Neural cell (in vitro differentiated cells): ENCODE measurements around the gene LPP. TPM values are rescaled to one million over a fixed set of nuclear protein-coding genes. Genes with fewer than 3 reads are reported as not detected.

Experiments used
- H2AFZ ChIP-seq: fragments of 200-600, 300-800 bp; sonication (generic), shearing (Covaris generic); 2 replicates; pipeline ENCODE4 v1.6.0; 2014; ENCODE audit warnings: low read depth, mild to moderate bottlenecking, antibody characterized with exemption, low read length, moderate library complexity
- H3F3A ChIP-seq: fragments of 200-600 bp; shearing (Covaris generic); 2 replicates; pipeline ENCODE4 v1.6.1; 2016; ENCODE audit warnings: mild to moderate bottlenecking, moderate library complexity, mixed read lengths, antibody characterized with exemption, low read length; ENCODE audit not compliant: insufficient read depth, poor library complexity, severe bottlenecking
- H3K27ac ChIP-seq: fragments of 200-600, 300-800 bp; sonication (generic), shearing (Covaris generic); 2 replicates; pipeline ENCODE4 v1.5.1; 2014; ENCODE audit warnings: mild to moderate bottlenecking, low read length, moderate library complexity
- H3K27me3 ChIP-seq: fragments of 300-800, 200-600 bp; sonication (generic), shearing (Covaris generic); 2 replicates; pipeline ENCODE4 v1.6.0; 2014; ENCODE audit warnings: mild to moderate bottlenecking, low read depth, low read length, moderate library complexity; ENCODE audit not compliant: insufficient read depth
- H3K36me3 ChIP-seq: fragments of 300-800, 200-600 bp; sonication (generic), shearing (Covaris generic); 2 replicates; pipeline ENCODE4 v1.5.1; 2014; ENCODE audit warnings: mild to moderate bottlenecking, antibody characterized with exemption, low read length, moderate library complexity; ENCODE audit not compliant: insufficient read depth
- H3K4me2 ChIP-seq: fragments of 300-800, 200-600 bp; sonication (generic), shearing (Covaris generic); 2 replicates; pipeline ENCODE4 v1.6.0; 2014; ENCODE audit warnings: mild to moderate bottlenecking, low read length
- H3K4me3 ChIP-seq: fragments of 300-800, 200-600 bp; sonication (generic), shearing (Covaris generic); 2 replicates; pipeline ENCODE4 v1.5.1; 2014; ENCODE audit warnings: mild to moderate bottlenecking, low read length, moderate library complexity
- H3K79me2 ChIP-seq: fragments of 200-600 bp; shearing (Covaris generic); replicated peaks from 2 replicates; pipeline ENCODE4 v1.6.0; 2014; ENCODE audit warnings: mild to moderate bottlenecking, low read length, moderate library complexity; ENCODE audit not compliant: insufficient read depth
- H3K9ac ChIP-seq: fragments of 300-800, 200-600 bp; sonication (generic), shearing (Covaris generic); 2 replicates; pipeline ENCODE4 v1.6.1; 2016; ENCODE audit warnings: mild to moderate bottlenecking, low read length, mixed read lengths
- H3K9me2 ChIP-seq: fragments of 200-600 bp; shearing (Covaris generic); 2 replicates; pipeline ENCODE4 v1.6.1; 2016; ENCODE audit warnings: mild to moderate bottlenecking, low read length, mixed read lengths; ENCODE audit not compliant: insufficient read depth
- H3K9me3 ChIP-seq: fragments of 200-600, 300-800 bp; sonication (generic), shearing (Covaris generic); 2 replicates; pipeline ENCODE4 v1.6.1; 2016; ENCODE audit warnings: mild to moderate bottlenecking, mixed run types, low read length, moderate library complexity, mixed read lengths
- H4K20me1 ChIP-seq: fragments of 200-600 bp; shearing (Covaris generic); 2 replicates; pipeline ENCODE4 v1.6.1; 2016; ENCODE audit warnings: mild to moderate bottlenecking, mixed run types; ENCODE audit not compliant: insufficient read depth
- CTCF ChIP-seq: fragments of 450-650 bp; IDR thresholded peaks from 2 replicates; pipeline ENCODE4 v1.5.1; 2014; ENCODE audit warnings: antibody characterized with exemption, mild to moderate bottlenecking, moderate library complexity; ENCODE audit not compliant: poor library complexity, severe bottlenecking
- EP300 ChIP-seq: fragments of 450-650 bp; conservative IDR thresholded peaks from 2 replicates; pipeline ENCODE4 v1.6.1; 2014; ENCODE audit warnings: antibody characterized with exemption, mild to moderate bottlenecking, moderate library complexity; ENCODE audit not compliant: poor library complexity, severe bottlenecking
- EZH2 ChIP-seq: fragments of 200-600, 300-800 bp; shearing (Covaris generic), sonication (generic); IDR thresholded peaks from 2 replicates; pipeline ENCODE4 v1.6.1; 2014; ENCODE audit warnings: antibody characterized with exemption, low read length, borderline replicate concordance, mild to moderate bottlenecking; ENCODE audit not compliant: insufficient read depth, poor library complexity, severe bottlenecking
- MXI1 ChIP-seq: fragments of 450-650 bp; conservative IDR thresholded peaks from 2 replicates; pipeline ENCODE4 v1.6.1; 2014; ENCODE audit warnings: antibody characterized with exemption, mild to moderate bottlenecking; ENCODE audit not compliant: poor library complexity, severe bottlenecking
- POLR2AphosphoS5 ChIP-seq: IDR thresholded peaks from 2 replicates; pipeline ENCODE4 v1.6.1; 2012
- RAD21 ChIP-seq: fragments of 450-650 bp; conservative IDR thresholded peaks from 2 replicates; pipeline ENCODE4 v1.6.1; 2014; ENCODE audit warnings: antibody characterized with exemption, mild to moderate bottlenecking, moderate library complexity
- SMC3 ChIP-seq: fragments of 450-650 bp; conservative IDR thresholded peaks from 2 replicates; pipeline ENCODE4 v1.6.1; 2014; ENCODE audit warnings: antibody characterized with exemption, mild to moderate bottlenecking, moderate library complexity; ENCODE audit not compliant: poor library complexity
- TAF1 ChIP-seq: IDR thresholded peaks from 2 replicates; pipeline ENCODE4 v1.6.1; 2012; ENCODE audit warnings: low read depth
- polyA plus RNA-seq: library from polyadenylated mRNA; depleted of rRNA; stranded (reverse); fragments of >200 nt; gene quantifications from 2 replicates; pipeline ENCODE4 v1.2.3, GENCODE V29; 2014
- TF ChIP-seq, protein P1 (sequence below): IDR thresholded peaks from 2 replicates; pipeline ENCODE4 v1.6.1; 2012; ENCODE audit warnings: borderline replicate concordance

Gene LPP
- polyA plus RNA-seq, 1 donor from 2014 or later, result 3.0 TPM

- Histone ChIP-seq H3F3A (no peaks in the 10 kb centered on the region), H3K9ac (no peak overlapping the region), H3K4me3 (no peak overlapping the region), H4K20me1 (no peaks in the 10 kb centered on the region), H3K9me3 (no peaks in the 10 kb centered on the region), H3K27ac (no peak overlapping the region), H3K79me2 (peaks cover 17% of the 10 kb centered on the region), H3K4me2 (no peak overlapping the region), H3K36me3 (no peaks in the 10 kb centered on the region), H2AFZ (no peak overlapping the region), H3K9me2 (no peaks in the 10 kb centered on the region), H3K27me3 (no peaks in the 10 kb centered on the region)
- TF ChIP-seq TAF1 (no peak), MXI1 (no peak), RAD21 (no peak), EZH2 (no peak), SMC3 (no peak), CTCF (no peak), POLR2AphosphoS5 (no peak), EP300 (no peak)
- TF ChIP-seq, protein P1, sequence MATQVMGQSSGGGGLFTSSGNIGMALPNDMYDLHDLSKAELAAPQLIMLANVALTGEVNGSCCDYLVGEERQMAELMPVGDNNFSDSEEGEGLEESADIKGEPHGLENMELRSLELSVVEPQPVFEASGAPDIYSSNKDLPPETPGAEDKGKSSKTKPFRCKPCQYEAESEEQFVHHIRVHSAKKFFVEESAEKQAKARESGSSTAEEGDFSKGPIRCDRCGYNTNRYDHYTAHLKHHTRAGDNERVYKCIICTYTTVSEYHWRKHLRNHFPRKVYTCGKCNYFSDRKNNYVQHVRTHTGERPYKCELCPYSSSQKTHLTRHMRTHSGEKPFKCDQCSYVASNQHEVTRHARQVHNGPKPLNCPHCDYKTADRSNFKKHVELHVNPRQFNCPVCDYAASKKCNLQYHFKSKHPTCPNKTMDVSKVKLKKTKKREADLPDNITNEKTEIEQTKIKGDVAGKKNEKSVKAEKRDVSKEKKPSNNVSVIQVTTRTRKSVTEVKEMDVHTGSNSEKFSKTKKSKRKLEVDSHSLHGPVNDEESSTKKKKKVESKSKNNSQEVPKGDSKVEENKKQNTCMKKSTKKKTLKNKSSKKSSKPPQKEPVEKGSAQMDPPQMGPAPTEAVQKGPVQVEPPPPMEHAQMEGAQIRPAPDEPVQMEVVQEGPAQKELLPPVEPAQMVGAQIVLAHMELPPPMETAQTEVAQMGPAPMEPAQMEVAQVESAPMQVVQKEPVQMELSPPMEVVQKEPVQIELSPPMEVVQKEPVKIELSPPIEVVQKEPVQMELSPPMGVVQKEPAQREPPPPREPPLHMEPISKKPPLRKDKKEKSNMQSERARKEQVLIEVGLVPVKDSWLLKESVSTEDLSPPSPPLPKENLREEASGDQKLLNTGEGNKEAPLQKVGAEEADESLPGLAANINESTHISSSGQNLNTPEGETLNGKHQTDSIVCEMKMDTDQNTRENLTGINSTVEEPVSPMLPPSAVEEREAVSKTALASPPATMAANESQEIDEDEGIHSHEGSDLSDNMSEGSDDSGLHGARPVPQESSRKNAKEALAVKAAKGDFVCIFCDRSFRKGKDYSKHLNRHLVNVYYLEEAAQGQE, result no peak
Measured at GRCh38 chr3:188160751-188161150, 6.8 kb downstream of the LPP start.

DNA sequence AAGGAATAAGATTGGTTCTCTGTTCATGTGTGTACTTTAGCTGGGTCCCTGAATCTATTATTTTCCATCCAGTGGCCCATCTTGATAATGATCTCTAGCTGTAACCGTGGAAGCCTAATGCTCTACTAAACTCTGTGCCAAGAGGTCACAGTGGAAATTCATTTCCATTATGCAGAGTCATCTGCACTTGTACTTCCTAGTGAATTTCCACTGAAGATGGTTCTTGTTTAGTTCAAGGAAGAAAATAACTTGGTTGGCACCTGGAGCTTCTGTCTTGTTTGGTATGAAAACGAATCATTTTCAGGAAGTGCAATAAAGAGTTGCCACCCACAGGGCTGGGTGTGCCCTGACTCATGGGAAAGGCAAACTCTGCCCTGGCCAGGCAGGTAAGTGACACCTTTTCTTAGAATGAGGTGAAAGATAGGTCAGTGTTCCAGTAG is 10.3 kb downstream of the LPP start:
- Histone ChIP-seq H3K4me3 (no peak overlapping the region), H3K27me3 (no peaks in the 10 kb centered on the region), H3K79me2 (peaks cover 21% of the 10 kb centered on the region), H3K9me2 (no peaks in the 10 kb centered on the region), H3K9ac (no peak overlapping the region), H3K4me2 (no peak overlapping the region), H3F3A (no peaks in the 10 kb centered on the region), H4K20me1 (no peaks in the 10 kb centered on the region), H3K36me3 (no peaks in the 10 kb centered on the region), H3K9me3 (no peaks in the 10 kb centered on the region), H3K27ac (no peak overlapping the region), H2AFZ (no peak overlapping the region)
- TF ChIP-seq TAF1 (no peak), EP300 (no peak)

DNA sequence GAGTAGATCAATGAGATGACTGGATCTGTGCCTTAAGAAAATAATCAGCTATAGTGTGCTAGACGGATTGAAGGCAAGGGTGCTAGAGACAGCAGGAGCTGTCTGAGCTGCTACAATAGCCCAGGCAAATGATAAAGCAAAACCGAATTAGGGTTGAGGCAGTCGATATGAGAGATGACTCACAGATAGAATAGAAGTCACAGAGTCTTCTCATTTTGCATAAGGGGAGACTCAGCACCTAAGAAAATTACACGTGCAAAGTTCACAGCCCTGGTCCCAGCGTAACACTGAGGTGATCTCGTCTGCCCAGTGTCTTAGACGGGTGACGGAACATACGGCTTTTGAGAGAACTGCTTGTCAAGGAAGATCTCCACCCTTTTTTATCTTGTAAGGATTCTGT is 11.6 kb downstream of the LPP start:
- Histone ChIP-seq H2AFZ (no peak overlapping the region), H3K4me2 (no peak overlapping the region)

More for the DNA sequence above, 11.6 kb downstream of the LPP start:
- no peaks in the 10 kb centered on the region for H3K9me2 ChIP-seq
- no peak overlapping the region for H3K9ac ChIP-seq
- no peaks in the 10 kb centered on the region for H3K27me3 ChIP-seq
- no peaks in the 10 kb centered on the region for H3K9me3 ChIP-seq
- no peaks in the 10 kb centered on the region for H4K20me1 ChIP-seq
- no peak overlapping the region for H3K4me3 ChIP-seq
- H3K27ac ChIP-seq, result no peak overlapping the region
- no peaks in the 10 kb centered on the region for H3K36me3 ChIP-seq
- TF ChIP-seq, protein P1, result no peak
- TF ChIP-seq EZH2 (no peak), MXI1 (no peak), CTCF (no peak), EP300 (no peak), TAF1 (no peak), POLR2AphosphoS5 (no peak), SMC3 (no peak), RAD21 (no peak)
- H3K79me2 ChIP-seq, result peaks cover 17% of the 10 kb centered on the region
- H3F3A ChIP-seq, result no peaks in the 10 kb centered on the region
